ENCODE data around the gene ARHGAP22. TPM values are rescaled to one million over a fixed set of nuclear protein-coding genes. Genes with fewer than 3 reads are reported as not detected.

ARHGAP22 gene
- total RNA-seq, 2 experiments from 2014 or later: 0.19 to 0.46 TPM

DNA sequence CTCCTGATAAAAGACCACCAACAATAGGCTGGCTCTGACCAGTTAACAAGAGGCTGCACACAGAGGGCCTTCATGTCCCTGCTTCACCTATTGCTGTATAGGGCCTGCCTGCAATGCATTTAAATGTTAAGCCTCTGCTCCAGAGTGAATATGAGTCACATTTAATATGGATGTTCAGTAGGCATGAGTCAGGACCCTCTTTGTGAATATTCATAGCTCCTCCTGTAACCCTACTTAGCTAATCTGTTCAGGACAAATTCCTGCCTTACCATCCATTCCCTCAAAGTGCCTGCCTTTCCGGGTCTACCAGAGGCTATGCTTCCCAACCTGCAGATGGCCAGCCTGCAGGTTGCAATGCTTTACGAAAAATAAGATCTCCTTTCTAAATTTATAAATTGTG lies 32.5 kb downstream of the ARHGAP22 start:
- POLR2A ChIA-PET: interaction anchor here (2.4 to 2.8 kb wide), 3 partner anchors 7 to 19 kb away, joined by 12 to 13 read pairs (median 13); no protein-coding TSS in a partner anchor
- H3K4me3 ChIP-seq (ENCODE audit: low read depth, low read length, poor library complexity, severe bottlenecking): no peak overlapping the region
- peaks cover 70% of the 10 kb centered on the region for H3K4me1 ChIP-seq (ENCODE audit: insufficient read depth, low read length, poor library complexity, severe bottlenecking)
- TF ChIP-seq, protein P1, sequence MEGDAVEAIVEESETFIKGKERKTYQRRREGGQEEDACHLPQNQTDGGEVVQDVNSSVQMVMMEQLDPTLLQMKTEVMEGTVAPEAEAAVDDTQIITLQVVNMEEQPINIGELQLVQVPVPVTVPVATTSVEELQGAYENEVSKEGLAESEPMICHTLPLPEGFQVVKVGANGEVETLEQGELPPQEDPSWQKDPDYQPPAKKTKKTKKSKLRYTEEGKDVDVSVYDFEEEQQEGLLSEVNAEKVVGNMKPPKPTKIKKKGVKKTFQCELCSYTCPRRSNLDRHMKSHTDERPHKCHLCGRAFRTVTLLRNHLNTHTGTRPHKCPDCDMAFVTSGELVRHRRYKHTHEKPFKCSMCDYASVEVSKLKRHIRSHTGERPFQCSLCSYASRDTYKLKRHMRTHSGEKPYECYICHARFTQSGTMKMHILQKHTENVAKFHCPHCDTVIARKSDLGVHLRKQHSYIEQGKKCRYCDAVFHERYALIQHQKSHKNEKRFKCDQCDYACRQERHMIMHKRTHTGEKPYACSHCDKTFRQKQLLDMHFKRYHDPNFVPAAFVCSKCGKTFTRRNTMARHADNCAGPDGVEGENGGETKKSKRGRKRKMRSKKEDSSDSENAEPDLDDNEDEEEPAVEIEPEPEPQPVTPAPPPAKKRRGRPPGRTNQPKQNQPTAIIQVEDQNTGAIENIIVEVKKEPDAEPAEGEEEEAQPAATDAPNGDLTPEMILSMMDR (conservative IDR thresholded peaks at IDR 0.05; ENCODE audit: low read length): no peak
- no peak for TF ChIP-seq EZH2phosphoT487 (IDR thresholded peaks at IDR 0.05; ENCODE audit: borderline replicate concordance, low read depth, low read length)
- peak overlapping the region; percentile 30 for H3K27ac ChIP-seq (ENCODE audit: low read depth, low read length, poor library complexity, severe bottlenecking)
- CTCF ChIA-PET (ENCODE audit: unreplicated experiment): no interaction called here
- DNase-seq (ENCODE audit: low spot score): no peak
- intact Hi-C loops (cut with micrococcal nuclease; ENCODE audit: unreplicated experiment): no loop called here
- H3K9me3 ChIP-seq (ENCODE audit: low read length): no peaks in the 10 kb centered on the region
- H3K9me2 ChIP-seq (ENCODE audit: insufficient read depth, low read length): no peaks in the 10 kb centered on the region
- no peaks in the 10 kb centered on the region for H4K20me1 ChIP-seq (ENCODE audit: insufficient read depth, low read length)
- H2AFZ ChIP-seq (ENCODE audit: low read length): peak overlapping the region; percentile 78; the same call in 1 of the 2 replicates
- H3K36me3 ChIP-seq (ENCODE audit: insufficient read depth, low read length): no peaks in the 10 kb centered on the region
- H3K79me2 ChIP-seq (ENCODE audit: insufficient read depth, low read depth, low read length): no peaks in the 10 kb centered on the region
- no TSS peak for BruUV-seq (replicated peaks)
- peak overlapping the region; percentile 37 for H3K4me2 ChIP-seq (ENCODE audit: low read length)

DNA sequence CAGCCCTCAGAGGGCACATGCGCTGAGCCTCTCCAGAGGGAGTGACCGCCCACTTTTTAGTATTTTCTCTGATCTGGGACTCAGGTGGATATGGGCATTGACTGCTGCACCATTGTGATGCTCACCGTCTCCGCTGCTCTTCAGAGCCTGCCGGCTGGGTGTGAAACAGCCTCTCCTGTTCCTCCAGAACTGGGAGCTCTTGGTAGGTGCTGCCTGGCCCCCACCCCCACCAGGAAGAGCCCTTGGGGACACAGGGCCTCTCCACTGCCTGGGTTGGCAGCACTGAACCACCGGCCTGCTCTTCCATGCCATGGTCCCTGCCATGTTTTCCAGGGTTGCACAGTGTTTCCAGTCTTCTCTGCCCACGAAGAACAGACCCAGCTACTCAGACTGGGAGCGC lies 36.3 kb downstream of the ARHGAP22 start:
- Histone ChIP-seq H3K27ac (ENCODE audit: low read depth, low read length, poor library complexity, severe bottlenecking) (no peak overlapping the region), H3K4me1 (ENCODE audit: insufficient read depth, low read length, poor library complexity, severe bottlenecking) (peaks cover 32% of the 10 kb centered on the region), H3K9me3 (ENCODE audit: low read length) (no peaks in the 10 kb centered on the region), H3K9me2 (ENCODE audit: insufficient read depth, low read length) (no peaks in the 10 kb centered on the region), H3K4me3 (ENCODE audit: low read depth, low read length, poor library complexity, severe bottlenecking) (no peak overlapping the region), H3K36me3 (ENCODE audit: insufficient read depth, low read length) (no peaks in the 10 kb centered on the region), H4K20me1 (ENCODE audit: insufficient read depth, low read length) (no peaks in the 10 kb centered on the region), H3K4me2 (ENCODE audit: low read length) (no peak overlapping the region), H3K79me2 (ENCODE audit: insufficient read depth, low read depth, low read length) (no peaks in the 10 kb centered on the region), H2AFZ (ENCODE audit: low read length) (no peak overlapping the region)
- ChIA-PET POLR2A (no interaction called here), CTCF (ENCODE audit: unreplicated experiment) (no interaction called here)
- intact Hi-C loops (cut with micrococcal nuclease; ENCODE audit: unreplicated experiment): no loop called here
- BruUV-seq (replicated peaks): no TSS peak
- TF ChIP-seq EZH2phosphoT487 (IDR thresholded peaks at IDR 0.05; ENCODE audit: borderline replicate concordance, low read depth, low read length): no peak
- TF ChIP-seq, protein P1 (conservative IDR thresholded peaks at IDR 0.05; ENCODE audit: low read length): no peak
- DNase-seq (ENCODE audit: low spot score): no peak

DNA sequence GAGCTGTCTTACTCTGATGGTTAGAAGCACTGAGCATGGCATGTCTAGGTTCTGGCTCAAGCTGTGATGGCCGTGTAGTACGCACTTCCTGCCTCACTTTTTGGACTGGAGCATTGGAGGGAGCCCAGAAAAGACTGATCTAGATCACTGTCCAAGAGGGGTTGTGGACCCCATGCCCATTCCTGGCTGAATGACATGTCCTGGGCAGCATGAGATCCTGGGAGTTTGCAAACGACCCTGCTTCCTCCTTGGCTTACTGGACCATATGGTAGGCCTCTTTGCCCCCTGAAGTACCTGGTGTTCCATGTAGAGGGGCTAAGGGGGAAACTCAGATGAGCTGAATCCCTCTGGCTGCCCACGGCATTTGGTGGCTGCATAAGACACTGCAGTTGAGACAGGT lies 36.7 kb downstream of the ARHGAP22 start:
- no TSS peak for BruUV-seq (replicated peaks)
- no peak overlapping the region for H3K4me3 ChIP-seq (ENCODE audit: low read depth, low read length, poor library complexity, severe bottlenecking)
- POLR2A ChIA-PET: no interaction called here

More for the DNA sequence above, 36.7 kb downstream of the ARHGAP22 start:
- no peak for DNase-seq (ENCODE audit: low spot score)
- TF ChIP-seq, protein P1 (conservative IDR thresholded peaks at IDR 0.05; ENCODE audit: low read length): no peak
- no peak for TF ChIP-seq EZH2phosphoT487 (IDR thresholded peaks at IDR 0.05; ENCODE audit: borderline replicate concordance, low read depth, low read length)
- H3K4me2 ChIP-seq (ENCODE audit: low read length): no peak overlapping the region
- intact Hi-C loops (cut with micrococcal nuclease; ENCODE audit: unreplicated experiment): no loop called here
- no peak overlapping the region for H3K27ac ChIP-seq (ENCODE audit: low read depth, low read length, poor library complexity, severe bottlenecking)
- no peak overlapping the region for H2AFZ ChIP-seq (ENCODE audit: low read length)
- H3K9me2 ChIP-seq (ENCODE audit: insufficient read depth, low read length): no peaks in the 10 kb centered on the region
- no peaks in the 10 kb centered on the region for H3K36me3 ChIP-seq (ENCODE audit: insufficient read depth, low read length)
- H3K4me1 ChIP-seq (ENCODE audit: insufficient read depth, low read length, poor library complexity, severe bottlenecking): peaks cover 28% of the 10 kb centered on the region
- no peaks in the 10 kb centered on the region for H3K9me3 ChIP-seq (ENCODE audit: low read length)
- H4K20me1 ChIP-seq (ENCODE audit: insufficient read depth, low read length): no peaks in the 10 kb centered on the region
- CTCF ChIA-PET (ENCODE audit: unreplicated experiment): no interaction called here
- H3K79me2 ChIP-seq (ENCODE audit: insufficient read depth, low read depth, low read length): no peaks in the 10 kb centered on the region

All from OCI-LY7 (cell line).